ENCODE measurements around the gene GOLGA8J.
"Not testable (repeated sequence)": the region's sequence is repeated elsewhere in the genome, so short reads cannot be mapped to it uniquely, and the experiment has no call there.

Gene GOLGA8J

GRCh38 chr15:30080816-30081215 is 1.9 kb upstream of the GOLGA8J start:
- not testable (repeated sequence) for DNase-seq (ENCODE audit: low read depth in 2 of 2)

- not testable (repeated sequence) for DNase-seq (ENCODE audit: low read depth in 2 of 2)
Observed at GRCh38 chr15:30097827-30098226, 15.1 kb downstream of the GOLGA8J start.

DNA sequence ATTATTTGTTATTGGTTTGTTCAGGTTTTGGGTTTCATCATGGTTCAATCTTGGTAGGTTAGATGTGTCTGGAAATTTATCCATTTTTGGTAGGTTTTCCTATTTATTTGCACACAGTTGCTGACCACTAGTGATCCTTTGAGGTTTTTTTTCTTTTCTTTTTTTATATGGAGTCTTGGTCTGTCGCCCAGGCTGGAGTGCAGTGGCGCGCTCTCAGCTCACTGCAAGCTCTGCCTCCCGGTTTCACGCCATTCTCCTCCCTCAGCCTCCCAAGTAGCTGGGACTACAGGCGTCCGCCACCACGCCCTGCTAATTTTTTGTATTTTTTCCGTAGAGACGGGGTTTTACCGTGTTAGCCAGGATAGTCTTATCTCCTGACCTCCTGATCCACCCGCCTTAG is 20.1 kb downstream of the GOLGA8J start:
- DNase-seq (ENCODE audit: low read depth in 2 of 2) = not testable (repeated sequence)

DNA sequence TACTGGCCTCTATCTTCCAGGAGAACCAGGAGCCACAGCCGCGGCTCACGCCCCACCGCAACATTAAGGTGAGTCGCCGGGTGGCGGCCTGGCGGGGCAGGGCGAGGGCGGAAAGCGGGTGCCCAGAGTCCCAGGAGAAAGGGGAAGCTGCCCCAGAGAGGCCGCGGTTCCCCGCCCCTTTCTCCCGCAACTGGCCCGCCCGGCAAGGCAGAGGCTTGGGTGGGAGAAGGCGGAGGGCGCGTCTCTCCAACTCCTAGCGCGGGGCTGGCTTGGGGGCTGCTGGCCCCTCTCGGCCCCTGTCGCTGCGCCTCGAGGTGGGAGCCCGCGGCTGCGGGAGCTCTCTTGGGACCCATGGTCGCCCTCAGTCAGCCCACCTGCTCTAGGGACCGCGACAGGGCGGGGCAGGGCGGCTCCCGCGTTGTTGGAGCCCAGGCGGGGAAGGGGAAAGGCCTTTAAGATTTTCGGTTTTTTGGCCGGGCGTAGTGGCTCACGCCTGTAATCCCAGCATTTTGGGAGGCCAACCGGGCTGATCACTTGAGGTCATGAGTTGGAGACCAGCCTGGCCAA is 21.3 kb downstream of the GOLGA8J start:
- not testable (repeated sequence) for DNase-seq (ENCODE audit: low read depth in 2 of 2)

DNA sequence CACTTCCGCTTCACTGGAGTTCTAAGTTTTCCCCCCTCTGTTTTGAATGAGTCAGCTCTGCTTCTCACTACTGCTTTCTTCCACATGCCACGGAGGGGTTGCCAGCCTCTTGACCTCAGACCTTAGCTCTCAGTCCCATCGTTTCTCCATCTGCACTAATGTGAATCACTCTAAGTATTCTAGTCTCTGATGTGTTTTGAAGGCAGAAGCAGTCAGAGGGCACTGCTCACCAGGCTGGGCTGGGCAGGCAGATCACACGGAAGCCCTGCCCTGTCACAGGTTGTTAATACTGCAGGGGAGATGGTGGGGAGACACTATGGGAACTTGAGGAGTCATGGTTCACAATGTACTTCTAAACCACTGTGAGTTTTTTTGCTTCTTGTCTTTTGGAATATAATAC is 27.8 kb downstream of the GOLGA8J start:
- not testable (repeated sequence) for DNase-seq (ENCODE audit: low read depth in 2 of 2)

- DNase-seq (ENCODE audit: low read depth in 2 of 2) = not testable (repeated sequence)
Observed at GRCh38 chr15:30130066-30130465, 47.3 kb downstream of the GOLGA8J start.

DNA sequence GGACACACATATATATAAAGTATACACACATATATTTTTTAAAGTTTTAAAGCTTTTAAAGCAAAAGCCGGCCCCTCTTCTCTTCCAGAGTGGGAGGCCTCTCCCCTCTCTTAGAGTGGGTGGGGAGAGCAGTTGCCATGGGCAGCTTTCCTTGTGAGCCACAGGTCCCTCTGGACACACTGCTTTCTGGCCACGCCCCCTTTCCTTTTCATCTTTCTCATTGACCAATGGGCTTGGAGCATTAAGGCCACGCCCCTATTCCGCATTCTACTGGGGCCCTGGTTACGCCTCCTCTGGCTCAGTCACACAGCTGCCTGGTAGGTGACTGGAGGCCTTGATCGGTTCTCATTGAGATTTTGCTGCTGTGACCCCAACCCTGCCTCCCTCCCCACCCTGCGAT is 52.0 kb downstream of the GOLGA8J start, which contains the start of gene GOLGA8T:
TSS of gene GOLGA8T (plus strand) at position 301 of the 400 bp plus-strand sequence. CDS start at position 399, 98 bp downstream.
- not testable (repeated sequence) for DNase-seq (ENCODE audit: low read depth in 2 of 2)

Data from stimulated activated CD8-positive, alpha-beta memory T cell treated with anti-CD3 and anti-CD28 coated beads, Interleukin-7, amount 100 ng/mL, for 1 hour (primary cell).